GM21390 (cell line): ENCODE measurements around the gene ADAMTS13.
"Not testable (repeated sequence)": the region's sequence is repeated elsewhere in the genome, so short reads cannot be mapped to it uniquely, and the experiment has no call there.

ENCODE experiments used
- ATAC-seq: cut with Tn5 transposase; IDR thresholded peaks from one replicate; pipeline ENCODE4 v1.9.1; 2021; ENCODE audit not compliant: unreplicated experiment

Gene ADAMTS13

DNA sequence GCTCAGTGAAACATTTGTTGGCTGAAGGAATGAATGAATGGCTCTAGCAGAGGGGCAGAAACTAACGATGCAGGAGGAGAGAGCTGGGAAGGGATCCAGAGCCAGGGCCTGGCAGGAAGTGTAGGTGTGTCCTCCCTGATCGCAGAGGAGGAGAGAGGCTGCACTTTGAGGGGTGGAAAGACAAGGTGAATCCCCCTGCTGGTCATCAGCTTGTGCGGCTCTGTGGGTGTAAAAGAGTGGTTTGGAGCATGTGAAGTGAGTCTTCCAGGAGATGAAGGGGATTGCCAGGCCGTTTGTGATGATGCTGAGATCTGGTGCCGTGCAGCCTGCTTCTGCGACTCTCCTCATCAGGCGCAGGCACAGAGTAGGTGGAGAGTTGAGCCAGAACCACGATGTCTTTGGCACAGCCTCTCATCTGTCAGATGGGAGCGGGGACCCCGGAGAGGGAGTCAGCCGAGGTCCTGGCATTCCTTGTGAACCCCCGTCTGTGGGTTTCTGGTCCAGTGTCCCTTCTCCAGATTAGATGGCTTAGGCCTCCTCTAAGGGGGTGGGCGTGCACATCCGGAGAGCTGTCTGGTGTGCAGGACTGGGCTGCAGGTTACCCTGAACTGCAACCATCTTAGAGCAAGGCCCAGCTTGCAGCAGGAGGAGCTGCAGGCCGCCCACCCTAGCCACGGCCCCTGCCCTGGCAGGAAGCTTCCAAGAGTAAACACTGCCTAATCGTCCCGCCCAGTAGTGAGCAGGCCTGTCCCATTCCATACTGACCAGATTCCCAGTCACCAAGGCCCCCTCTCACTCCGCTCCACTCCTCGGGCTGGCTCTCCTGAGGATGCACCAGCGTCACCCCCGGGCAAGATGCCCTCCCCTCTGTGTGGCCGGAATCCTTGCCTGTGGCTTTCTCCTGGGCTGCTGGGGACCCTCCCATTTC lies at the start of gene ADAMTS13:
TSS of gene ADAMTS13 (plus strand) at position 753 of the 928 bp plus-strand sequence. CDS start at position 830, 77 bp downstream.
- ATAC-seq = no peak

- ATAC-seq = no peak
These were observed 47.5 kb upstream of the ADAMTS13 start for GRCh38 chr9:133374612-133375115.

DNA sequence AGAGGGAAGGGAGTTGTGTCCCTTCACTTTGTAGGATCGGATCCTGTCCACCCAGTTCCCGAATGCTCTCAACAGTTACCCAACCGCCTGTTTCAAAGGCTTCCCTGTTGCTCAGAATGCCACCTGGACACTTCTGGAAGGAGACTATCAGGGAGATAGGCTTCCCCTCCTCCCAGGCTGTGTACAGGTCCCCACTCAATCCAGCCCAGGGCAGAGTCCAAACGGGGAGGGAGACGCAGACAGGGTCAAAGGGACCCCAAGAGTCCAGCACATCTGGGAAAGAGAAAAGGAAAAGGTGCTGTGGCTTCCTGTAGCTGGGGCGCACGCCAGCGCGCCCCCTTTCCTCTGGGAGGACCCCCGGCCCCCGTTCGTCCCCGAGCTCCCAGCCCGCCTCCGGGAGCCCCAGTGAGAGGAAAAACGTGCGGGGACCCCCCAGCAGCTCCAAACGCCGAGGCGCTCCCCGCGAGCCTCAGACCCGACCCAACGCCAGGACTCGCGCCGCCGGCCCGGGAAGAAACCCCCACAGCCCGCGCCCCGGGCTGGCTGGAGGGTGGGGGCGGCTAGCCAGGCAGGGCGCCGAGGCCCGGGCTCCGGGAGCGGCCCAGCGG lies 46.9 kb upstream of the ADAMTS13 start:
- ATAC-seq = peak; percentile 27

GRCh38 chr9:133375724-133376654 lies 46.2 kb upstream of the ADAMTS13 start, which contains the start of the genes STKLD1 and SURF4:
STKLD1 (plus strand) TSS chr9:133376366; CDS start chr9:133376474, 108 bp downstream.
SURF4 (minus strand) TSS chr9:133376060; CDS start chr9:133375969, 91 bp downstream.
- peak; percentile 79 for ATAC-seq

- not testable (repeated sequence) for ATAC-seq
These were observed 44.9 kb upstream of the ADAMTS13 start for GRCh38 chr9:133377280-133377679.

DNA sequence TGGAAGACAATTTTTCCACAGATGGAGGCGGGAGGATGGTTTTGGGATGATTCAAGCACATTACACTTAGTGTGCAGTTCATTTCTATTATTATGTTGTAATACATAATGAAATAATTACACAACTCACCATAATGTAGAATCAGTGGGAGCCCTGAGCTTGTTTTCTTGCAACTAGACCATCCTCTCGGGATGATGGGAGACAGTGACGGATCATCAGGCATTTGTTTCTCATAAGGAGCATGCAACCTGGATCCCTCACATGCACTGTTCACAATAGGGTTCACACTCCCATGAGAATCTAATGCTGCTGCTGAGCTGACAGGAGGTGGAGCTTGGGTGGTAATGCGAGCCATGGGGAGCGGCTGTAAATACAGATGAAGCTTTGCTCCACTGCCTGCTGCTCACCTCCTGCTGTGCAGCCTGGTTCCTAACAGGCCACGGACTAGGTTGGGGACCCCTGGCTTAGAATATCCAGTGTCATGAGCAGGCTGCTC lies 44.4 kb upstream of the ADAMTS13 start:
- ATAC-seq = no peak

DNA sequence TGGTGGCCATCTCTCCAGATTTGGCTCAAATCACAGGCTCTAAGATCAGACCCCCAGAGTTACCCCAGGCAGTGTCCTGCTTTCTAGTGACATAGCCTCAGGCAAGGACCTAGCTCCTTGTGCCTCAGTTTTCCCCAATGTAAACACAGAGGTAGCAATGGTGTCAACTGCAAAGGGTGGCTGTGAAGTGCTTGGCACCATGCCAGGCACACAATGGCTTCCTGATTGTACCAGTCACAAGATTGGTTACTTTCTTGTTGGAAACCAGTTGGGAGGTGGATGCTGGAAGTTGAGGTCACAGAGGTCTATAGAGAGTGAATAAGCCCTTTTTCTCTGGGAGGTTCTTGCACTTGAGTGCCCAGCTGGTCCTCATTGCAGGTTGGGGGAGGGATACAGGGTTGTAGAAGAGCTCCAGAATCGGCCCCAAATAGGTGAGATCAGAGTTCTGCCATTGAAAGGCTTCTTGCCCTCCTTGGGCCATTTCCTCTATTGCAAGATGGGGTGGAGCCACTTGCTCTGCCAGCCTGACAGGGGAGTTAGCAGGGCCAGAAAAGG lies 43.7 kb upstream of the ADAMTS13 start:
- no peak for ATAC-seq

DNA sequence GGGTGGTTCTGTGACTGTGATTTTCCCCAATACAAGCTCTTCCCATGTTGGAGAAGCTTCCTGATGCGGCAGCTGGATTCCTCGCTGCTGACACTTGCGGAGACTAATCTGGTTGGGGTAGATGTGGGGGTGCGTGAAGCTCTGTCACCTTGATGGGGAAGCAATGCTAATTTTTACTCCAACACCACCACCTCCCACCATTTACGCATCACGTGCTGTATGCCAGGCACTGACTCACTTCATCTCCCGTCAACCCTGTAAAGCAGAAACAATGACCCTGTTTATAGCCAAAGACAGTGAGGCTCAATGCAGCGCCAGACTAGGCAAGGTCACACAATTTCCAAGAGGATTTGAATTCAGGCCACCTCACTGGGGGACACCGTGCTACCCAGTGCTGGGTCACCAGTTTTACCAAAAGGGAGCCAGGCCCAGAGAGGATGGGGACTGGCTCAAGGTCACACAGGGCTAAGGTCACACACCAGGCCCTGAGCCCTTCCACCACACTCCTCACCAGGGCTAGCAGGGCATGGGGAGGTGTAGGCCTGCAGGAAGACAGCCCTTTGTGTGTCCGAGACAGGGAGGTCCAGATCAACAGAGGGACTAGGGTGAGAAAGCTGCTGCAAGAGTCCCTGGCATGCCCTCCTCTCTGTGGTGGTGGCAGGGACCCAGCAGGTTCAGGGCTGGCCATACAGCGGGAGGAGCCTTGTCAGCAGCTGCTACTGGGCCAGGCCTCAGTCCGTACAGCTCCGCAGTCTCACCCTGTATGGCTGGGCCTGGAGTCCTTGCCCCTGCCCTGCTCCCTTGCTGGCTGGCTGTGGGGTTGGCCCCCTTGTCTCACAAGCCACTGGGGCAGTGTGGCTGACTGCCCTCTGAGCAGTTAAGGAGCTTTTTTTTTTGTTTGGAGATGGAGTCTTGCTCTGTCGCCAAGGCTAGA lies 42.7 kb upstream of the ADAMTS13 start:
- no peak for ATAC-seq

- no peak for ATAC-seq
These were observed 41.4 kb upstream of the ADAMTS13 start for GRCh38 chr9:133380734-133381133.

DNA sequence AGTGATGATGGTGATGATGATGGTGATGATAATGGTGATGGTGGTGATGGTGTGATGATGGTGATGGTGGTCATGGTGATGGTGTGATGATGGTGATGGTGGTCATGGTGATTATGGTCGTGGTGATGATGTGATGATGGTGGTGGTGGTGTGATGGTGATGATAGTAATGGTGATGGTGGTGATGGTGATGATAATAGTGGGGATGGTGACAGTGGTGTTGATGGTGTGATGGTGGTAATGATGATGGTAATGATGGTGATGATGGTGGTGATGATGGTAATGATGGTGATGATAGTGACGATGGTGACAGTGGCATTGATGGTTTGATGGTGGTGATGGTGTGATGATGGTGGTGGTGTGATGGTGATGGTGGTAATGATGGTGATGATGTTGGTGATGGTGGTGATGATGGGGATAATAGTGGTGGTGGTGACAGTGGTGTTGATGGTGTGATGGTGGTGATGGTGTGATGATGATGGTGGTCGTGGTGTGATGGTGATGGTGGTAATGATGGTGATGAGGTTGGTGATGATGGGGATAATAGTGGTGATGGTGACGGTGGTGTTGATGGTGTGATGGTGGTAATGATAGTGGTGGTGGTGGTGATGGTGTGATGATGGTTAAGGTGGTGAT lies 39.5 kb upstream of the ADAMTS13 start:
- no peak for ATAC-seq

DNA sequence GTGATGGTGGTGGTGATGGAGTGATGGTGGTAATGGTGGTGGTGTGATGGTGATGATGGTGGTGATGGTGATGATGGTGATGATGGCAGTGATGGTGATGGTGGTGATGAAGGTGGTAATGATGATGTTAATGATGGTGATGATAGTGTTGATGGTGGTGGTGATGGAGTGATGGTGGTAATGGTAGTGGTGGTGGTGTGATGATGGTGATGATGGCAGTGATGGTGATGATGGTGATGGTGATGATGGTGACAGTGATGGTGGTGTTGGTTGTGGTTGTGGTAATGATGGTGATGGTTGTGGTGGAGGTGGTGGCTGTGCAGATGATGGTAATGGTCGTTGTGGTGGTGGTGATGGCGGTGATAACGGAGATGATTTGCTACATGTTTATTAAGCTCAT lies 38.7 kb upstream of the ADAMTS13 start:
- no peak for ATAC-seq

- no peak for ATAC-seq
These were observed 37.3 kb upstream of the ADAMTS13 start for GRCh38 chr9:133384736-133385321.

GRCh38 chr9:133385452-133385851 lies 36.7 kb upstream of the ADAMTS13 start:
- ATAC-seq = no peak

- no peak for ATAC-seq
These were observed 35.8 kb upstream of the ADAMTS13 start for GRCh38 chr9:133386338-133386737.

- ATAC-seq = no peak
These were observed 34.5 kb upstream of the ADAMTS13 start for GRCh38 chr9:133387680-133388079.

- no peak for ATAC-seq
These were observed 33.1 kb upstream of the ADAMTS13 start for GRCh38 chr9:133389025-133389557.

DNA sequence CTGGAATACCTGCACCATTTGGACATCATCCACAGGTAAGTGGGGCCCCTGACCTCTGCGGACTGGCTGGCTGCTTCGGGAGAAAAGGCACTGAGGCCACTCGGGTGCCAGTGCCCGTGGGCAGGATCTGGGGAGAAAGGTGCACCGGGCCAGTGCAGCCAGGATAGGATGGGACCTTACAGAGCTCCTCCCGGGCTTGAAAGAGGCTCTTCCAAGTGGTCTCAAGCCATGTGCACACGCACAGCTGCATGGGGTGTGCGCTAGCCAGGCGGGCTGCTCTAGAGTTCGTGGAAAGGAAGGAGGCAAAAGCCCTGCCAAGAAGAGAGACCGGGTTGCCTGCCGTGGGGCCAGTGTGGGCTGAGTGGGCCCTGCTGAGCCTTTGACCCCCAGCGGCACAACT lies 32.6 kb upstream of the ADAMTS13 start:
- ATAC-seq = no peak

DNA sequence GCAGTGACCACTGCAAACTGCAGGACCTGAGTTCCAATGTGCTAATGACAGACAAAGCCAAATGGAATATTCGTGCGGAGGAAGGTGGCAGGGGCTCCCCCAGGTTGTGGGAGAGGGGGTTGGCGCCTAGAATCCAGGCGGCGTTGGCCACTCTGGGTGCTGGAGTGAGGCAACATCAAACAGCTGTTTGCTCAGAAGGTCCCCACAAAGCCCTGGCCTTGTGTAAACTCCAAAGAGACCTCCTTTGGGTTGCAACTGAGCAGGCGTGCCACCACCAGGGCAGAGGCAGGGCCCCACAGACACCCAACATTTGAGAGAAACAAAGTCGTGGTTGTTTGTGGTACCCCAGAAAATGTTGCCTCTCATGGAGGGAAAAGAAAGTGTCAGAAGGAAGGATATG lies 31.5 kb upstream of the ADAMTS13 start:
- ATAC-seq = no peak
